ENCODE results near the gene SLC43A3. TPM values are rescaled to one million over a fixed set of nuclear protein-coding genes. Genes with fewer than 3 reads are reported as not detected.

SLC43A3 gene
- total RNA-seq, result 10 to 100 TPM; 26.6 to 90.4 (median 77.0) TPM

- Histone ChIP-seq H3K4me3 (peak within 1 kb of the TSS; percentile 60 to 67 (median 62)), H3K36me3 (peaks cover 0 to 19% (median 9%) of the 10 kb centered on the region in 4 donors), H3K27me3 (no peaks in the 10 kb centered on the region), H3K27ac (replicated peaks in 1 of 4) (peak within 1 kb of the TSS; percentile 98 to 99 (median 98)), H3K9me3 (no peaks in the 10 kb centered on the region), H3K4me1 (peaks cover 62 to 71% (median 68%) of the 10 kb centered on the region in 4 donors)
- TF ChIP-seq POLR2A (IDR thresholded peaks at IDR 0.05; ENCODE audit: low read depth) (peak; percentile 19), POLR2AphosphoS5 (IDR thresholded peaks at IDR 0.05) (peak; percentile 33 to 73), EP300 (IDR thresholded peaks at IDR 0.05) (no peak)
- intact Hi-C loops (cut with DNase I), result no loop called here
- WGBS, result 5% methylated on average over 35 of the region's 39 CpGs
- DNase-seq (ENCODE audit: extremely low spot score), result peak; percentile 94
These were observed at the start of gene SLC43A3 for GRCh38 chr11:57426929-57427726. SLC43A3 (minus strand) TSS chr11:57427121; CDS start chr11:57426172, 949 bp downstream.

DNA sequence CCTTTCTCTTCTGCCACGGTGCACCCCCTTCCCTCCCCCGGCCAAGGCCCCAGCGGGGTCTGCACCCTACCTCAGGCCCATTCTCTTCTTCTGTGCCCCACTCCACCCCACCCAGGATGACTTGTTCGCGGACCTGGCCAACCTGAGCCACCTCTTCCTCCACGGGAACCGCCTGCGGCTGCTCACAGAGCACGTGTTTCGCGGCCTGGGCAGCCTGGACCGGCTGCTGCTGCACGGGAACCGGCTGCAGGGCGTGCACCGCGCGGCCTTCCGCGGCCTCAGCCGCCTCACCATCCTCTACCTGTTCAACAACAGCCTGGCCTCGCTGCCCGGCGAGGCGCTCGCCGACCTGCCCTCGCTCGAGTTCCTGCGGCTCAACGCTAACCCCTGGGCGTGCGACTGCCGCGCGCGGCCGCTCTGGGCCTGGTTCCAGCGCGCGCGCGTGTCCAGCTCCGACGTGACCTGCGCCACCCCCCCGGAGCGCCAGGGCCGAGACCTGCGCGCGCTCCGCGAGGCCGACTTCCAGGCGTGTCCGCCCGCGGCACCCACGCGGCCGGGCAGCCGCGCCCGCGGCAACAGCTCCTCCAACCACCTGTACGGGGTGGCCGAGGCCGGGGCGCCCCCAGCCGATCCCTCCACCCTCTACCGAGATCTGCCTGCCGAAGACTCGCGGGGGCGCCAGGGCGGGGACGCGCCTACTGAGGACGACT lies 49.3 kb upstream of the SLC43A3 start:
- 27% methylated on average over 10 of the region's 80 CpGs for WGBS
- H3K36me3 ChIP-seq, result no peaks in the 10 kb centered on the region
- peaks cover 0 to 54% (median 6%) of the 10 kb centered on the region in 4 donors for H3K27me3 ChIP-seq
- H3K4me1 ChIP-seq, result peaks cover 8 to 19% (median 17%) of the 10 kb centered on the region in 4 donors
- TF ChIP-seq POLR2A (IDR thresholded peaks at IDR 0.05; ENCODE audit: low read depth) (no peak), EP300 (IDR thresholded peaks at IDR 0.05) (no peak), POLR2AphosphoS5 (IDR thresholded peaks at IDR 0.05) (no peak), CTCF (IDR thresholded peaks at IDR 0.05) (no peak)
- no peaks in the 10 kb centered on the region for H3K9me3 ChIP-seq
- H3K4me3 ChIP-seq, result peak overlapping the region; percentile 57 to 60 (median 58)
- intact Hi-C loops (cut with DNase I), result no loop called here
- H3K27ac ChIP-seq (replicated peaks in 1 of 4), result no peak overlapping the region
- DNase-seq (ENCODE audit: extremely low spot score), result no peak

GRCh38 chr11:57475671-57476046 lies 48.7 kb upstream of the SLC43A3 start:
- no peak overlapping the region for H3K27ac ChIP-seq (replicated peaks in 1 of 4)
- H3K9me3 ChIP-seq, result no peaks in the 10 kb centered on the region
- TF ChIP-seq EP300 (IDR thresholded peaks at IDR 0.05) (no peak), CTCF (IDR thresholded peaks at IDR 0.05) (no peak), POLR2A (IDR thresholded peaks at IDR 0.05; ENCODE audit: low read depth) (no peak)
- peaks cover 8 to 19% (median 17%) of the 10 kb centered on the region in 4 donors for H3K4me1 ChIP-seq
- H3K4me3 ChIP-seq, result peak overlapping the region; percentile 57 to 60 (median 58)
- no peak for DNase-seq (ENCODE audit: extremely low spot score)
- peaks cover 0 to 55% (median 6%) of the 10 kb centered on the region in 4 donors for H3K27me3 ChIP-seq
- intact Hi-C loops (cut with DNase I), result no loop called here
- WGBS, result 68% methylated on average over 5 of the region's 5 CpGs
- H3K36me3 ChIP-seq, result no peaks in the 10 kb centered on the region

DNA sequence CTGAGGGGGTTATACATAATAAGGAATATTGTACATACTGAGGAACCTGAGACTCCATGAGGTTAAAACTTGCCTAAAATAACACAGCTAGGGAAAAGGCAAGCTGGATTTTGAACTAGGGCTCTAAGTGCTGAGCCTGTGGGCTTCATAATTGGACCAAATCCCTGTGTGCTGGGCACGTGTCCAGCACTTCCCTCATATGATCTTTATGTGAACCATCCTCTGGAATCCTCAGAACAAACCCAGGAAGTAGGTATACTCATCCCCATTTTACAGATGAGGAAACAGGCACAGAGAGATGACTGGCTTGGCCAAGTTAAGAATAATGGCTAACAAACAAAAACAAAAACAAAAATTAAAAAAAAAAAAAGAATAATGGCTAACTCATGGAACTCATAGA lies 48.3 kb upstream of the SLC43A3 start:
- TF ChIP-seq POLR2AphosphoS5 (IDR thresholded peaks at IDR 0.05) (no peak), POLR2A (IDR thresholded peaks at IDR 0.05; ENCODE audit: low read depth) (no peak), EP300 (IDR thresholded peaks at IDR 0.05) (no peak)
- Histone ChIP-seq H3K9me3 (no peaks in the 10 kb centered on the region), H3K36me3 (no peaks in the 10 kb centered on the region), H3K4me3 (no peak overlapping the region), H3K4me1 (peaks cover 8 to 19% (median 17%) of the 10 kb centered on the region in 4 donors), H3K27ac (replicated peaks in 1 of 4) (no peak overlapping the region), H3K27me3 (peaks cover 0 to 55% (median 6%) of the 10 kb centered on the region in 4 donors)
- no peak for DNase-seq (ENCODE audit: extremely low spot score)
- WGBS, result 25% methylated on average over 1 of the region's 1 CpG
- intact Hi-C loops (cut with DNase I), result no loop called here

DNA sequence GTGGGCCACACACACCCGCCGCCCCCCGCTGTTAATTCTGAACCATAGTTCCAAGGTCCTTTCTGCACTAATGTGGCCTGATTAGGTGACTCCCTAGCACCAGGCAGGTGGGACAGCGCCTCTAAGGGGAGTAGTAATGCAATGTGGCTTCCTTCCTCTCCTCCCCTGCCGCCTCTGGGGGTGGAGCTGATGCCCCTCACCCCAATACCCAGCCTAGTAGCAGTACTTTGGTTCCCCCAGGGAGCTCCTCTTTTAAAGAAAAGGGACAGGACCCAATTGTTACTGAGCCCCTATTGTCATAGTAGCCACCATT lies 47.8 kb upstream of the SLC43A3 start:
- H3K36me3 ChIP-seq, result no peaks in the 10 kb centered on the region
- no peak for DNase-seq (ENCODE audit: extremely low spot score)
- intact Hi-C loops (cut with DNase I), result no loop called here
- H3K27me3 ChIP-seq, result peaks cover 0 to 55% (median 6%) of the 10 kb centered on the region in 4 donors
- peaks cover 8 to 19% (median 17%) of the 10 kb centered on the region in 4 donors for H3K4me1 ChIP-seq
- no peak overlapping the region for H3K4me3 ChIP-seq
- TF ChIP-seq CTCF (IDR thresholded peaks at IDR 0.05), result no peak
- TF ChIP-seq POLR2A (IDR thresholded peaks at IDR 0.05; ENCODE audit: low read depth), result no peak
- no peak for TF ChIP-seq POLR2AphosphoS5 (IDR thresholded peaks at IDR 0.05)
- TF ChIP-seq EP300 (IDR thresholded peaks at IDR 0.05), result no peak
- no peak overlapping the region for H3K27ac ChIP-seq (replicated peaks in 1 of 4)
- H3K9me3 ChIP-seq, result no peaks in the 10 kb centered on the region
- 83% methylated on average over 3 of the region's 5 CpGs for WGBS
